HEK293 (cell line): Measurements from ENCODE around the gene ACADVL.

ENCODE experiments used
- KLF10 ChIP-seq: fragments of 450-650 bp; IDR thresholded peaks from 2 replicates; pipeline ENCODE4 v1.5.1; 2018; ENCODE audit warnings: missing biosample characterization, mild to moderate bottlenecking, missing genetic modification characterization
- KLF16 ChIP-seq: fragments of 450-650 bp; formaldehyde crosslinking; IDR thresholded peaks from 2 replicates; pipeline ENCODE4 v1.5.1; 2017; ENCODE audit warnings: missing biosample characterization, missing genetic modification characterization
- ZNF138 ChIP-seq: fragments of 450-650 bp; formaldehyde crosslinking; IDR thresholded peaks from 2 replicates; pipeline ENCODE4 v1.5.1; 2016; ENCODE audit warnings: missing biosample characterization, missing genetic modification characterization, borderline replicate concordance
- ZNF221 ChIP-seq: fragments of 450-650 bp; formaldehyde crosslinking; IDR thresholded peaks from 2 replicates; pipeline ENCODE4 v1.5.1; 2017; ENCODE audit warnings: missing biosample characterization, missing genetic modification characterization, borderline replicate concordance
- ZNF266 ChIP-seq: fragments of 450-650 bp; formaldehyde crosslinking; IDR thresholded peaks from 2 replicates; pipeline ENCODE4 v1.5.1; 2016; ENCODE audit warnings: missing biosample characterization, missing genetic modification characterization, low read depth
- ZNF311 ChIP-seq: fragments of 450-650 bp; formaldehyde crosslinking; IDR thresholded peaks from 2 replicates; pipeline ENCODE4 v1.5.1; 2017; ENCODE audit warnings: missing biosample characterization, missing genetic modification characterization, borderline replicate concordance
- ZNF335 ChIP-seq: fragments of 450-650 bp; formaldehyde crosslinking; conservative IDR thresholded peaks from 2 replicates; pipeline ENCODE4 v1.5.1; 2016; ENCODE audit warnings: missing biosample characterization, missing genetic modification characterization
- ZNF473 ChIP-seq: fragments of 450-650 bp; formaldehyde crosslinking; IDR thresholded peaks from 2 replicates; pipeline ENCODE4 v1.5.1; 2017; ENCODE audit warnings: missing biosample characterization, missing genetic modification characterization
- ZNF529 ChIP-seq: fragments of 450-650 bp; formaldehyde crosslinking; IDR thresholded peaks from 2 replicates; pipeline ENCODE4 v1.5.1; 2017; ENCODE audit warnings: missing genetic modification characterization, missing biosample characterization; ENCODE audit not compliant: insufficient replicate concordance
- ZNF555 ChIP-seq: fragments of 450-650 bp; formaldehyde crosslinking; conservative IDR thresholded peaks from 2 replicates; pipeline ENCODE4 v1.5.1; 2017; ENCODE audit warnings: missing biosample characterization, mild to moderate bottlenecking, missing genetic modification characterization, inconsistent platforms
- ZNF561 ChIP-seq: fragments of 450-650 bp; IDR thresholded peaks from 2 replicates; pipeline ENCODE4 v1.5.1; 2018; ENCODE audit warnings: missing biosample characterization, missing genetic modification characterization, borderline replicate concordance
- ZNF571 ChIP-seq: fragments of 450-650 bp; formaldehyde crosslinking; IDR thresholded peaks from 2 replicates; pipeline ENCODE4 v1.5.0; 2017; ENCODE audit warnings: missing biosample characterization, missing genetic modification characterization
- ZNF596 ChIP-seq: fragments of 450-650 bp; IDR thresholded peaks from 2 replicates; pipeline ENCODE4 v1.5.0; 2018; ENCODE audit warnings: missing biosample characterization, mild to moderate bottlenecking, missing genetic modification characterization, moderate library complexity
- ZNF677 ChIP-seq: fragments of 450-650 bp; IDR thresholded peaks from 2 replicates; pipeline ENCODE4 v1.5.0; 2018; ENCODE audit warnings: missing biosample characterization, mild to moderate bottlenecking, missing genetic modification characterization, moderate library complexity
- ZNF777 ChIP-seq: fragments of 450-650 bp; formaldehyde crosslinking; IDR thresholded peaks from 2 replicates; pipeline ENCODE4 v1.5.1; 2017; ENCODE audit warnings: missing biosample characterization, missing genetic modification characterization, borderline replicate concordance
- ZSCAN30 ChIP-seq: fragments of 450-650 bp; IDR thresholded peaks from 2 replicates; pipeline ENCODE4 v1.5.1; 2018; ENCODE audit warnings: missing biosample characterization, mild to moderate bottlenecking, missing genetic modification characterization, moderate library complexity
- TF ChIP-seq, protein P1 (sequence below): fragments of 450-650 bp; formaldehyde crosslinking; IDR thresholded peaks from 2 replicates; pipeline ENCODE4 v1.5.1; 2016; ENCODE audit warnings: missing biosample characterization, missing genetic modification characterization
- TF ChIP-seq, protein P2 (sequence below): fragments of 450-650 bp; IDR thresholded peaks from 2 replicates; pipeline ENCODE4 v1.5.1; 2018; ENCODE audit warnings: missing biosample characterization, missing genetic modification characterization
- TF ChIP-seq, protein P3 (sequence below): fragments of 450-650 bp; formaldehyde crosslinking; IDR thresholded peaks from 2 replicates; pipeline ENCODE4 v1.5.1; 2016; ENCODE audit warnings: missing biosample characterization, missing genetic modification characterization
- TF ChIP-seq, protein P4 (sequence below): fragments of 450-650 bp; formaldehyde crosslinking; IDR thresholded peaks from 2 replicates; pipeline ENCODE4 v1.5.1; 2017; ENCODE audit warnings: missing biosample characterization, mild to moderate bottlenecking, missing genetic modification characterization, moderate library complexity
- TF ChIP-seq, protein P5 (sequence below): fragments of 450-650 bp; formaldehyde crosslinking; IDR thresholded peaks from 2 replicates; pipeline ENCODE4 v1.5.1; 2016; ENCODE audit warnings: missing biosample characterization, missing genetic modification characterization
- TF ChIP-seq, protein P6 (sequence below): fragments of 450-650 bp; formaldehyde crosslinking; IDR thresholded peaks from 2 replicates; pipeline ENCODE4 v1.5.1; 2017; ENCODE audit warnings: missing biosample characterization, missing genetic modification characterization
- TF ChIP-seq, protein P7 (sequence below): fragments of 450-650 bp; formaldehyde crosslinking; IDR thresholded peaks from 2 replicates; pipeline ENCODE4 v1.5.1; 2016; ENCODE audit warnings: missing biosample characterization, missing genetic modification characterization
- TF ChIP-seq, protein P8 (sequence below): fragments of 450-650 bp; formaldehyde crosslinking; IDR thresholded peaks from 2 replicates; pipeline ENCODE4 v1.5.1; 2016; ENCODE audit warnings: missing biosample characterization, missing genetic modification characterization
- TF ChIP-seq, protein P9 (sequence below): fragments of 450-650 bp; formaldehyde crosslinking; IDR thresholded peaks from 2 replicates; pipeline ENCODE4 v1.5.1; 2016; ENCODE audit warnings: missing biosample characterization, missing genetic modification characterization

ACADVL gene

DNA sequence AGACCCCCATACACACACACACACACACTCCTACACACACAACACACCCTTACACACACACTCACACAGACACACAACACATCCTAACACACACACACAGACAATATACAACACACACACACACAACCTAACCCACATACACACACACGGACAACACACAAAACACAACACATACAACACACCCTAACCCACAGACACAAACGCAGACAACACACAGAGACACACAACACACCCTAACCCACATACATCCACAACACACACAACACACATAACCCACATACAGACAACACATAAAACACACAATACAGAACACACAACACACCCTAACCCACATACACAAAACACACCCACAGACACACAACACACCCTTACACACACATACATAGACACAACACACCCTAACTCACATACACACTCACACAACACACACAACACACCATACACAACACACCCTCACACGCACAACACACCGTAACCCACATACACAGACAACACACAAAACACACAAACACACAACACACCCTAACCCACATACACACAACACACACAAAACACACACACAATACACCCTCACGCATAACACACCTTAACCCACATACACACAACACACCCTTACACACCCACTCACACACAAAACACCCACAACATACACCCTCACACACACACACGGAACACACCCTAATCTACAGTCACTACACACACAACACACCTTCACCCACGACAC is 45.0 kb upstream of the ACADVL start (continued):
- TF ChIP-seq, protein P1, sequence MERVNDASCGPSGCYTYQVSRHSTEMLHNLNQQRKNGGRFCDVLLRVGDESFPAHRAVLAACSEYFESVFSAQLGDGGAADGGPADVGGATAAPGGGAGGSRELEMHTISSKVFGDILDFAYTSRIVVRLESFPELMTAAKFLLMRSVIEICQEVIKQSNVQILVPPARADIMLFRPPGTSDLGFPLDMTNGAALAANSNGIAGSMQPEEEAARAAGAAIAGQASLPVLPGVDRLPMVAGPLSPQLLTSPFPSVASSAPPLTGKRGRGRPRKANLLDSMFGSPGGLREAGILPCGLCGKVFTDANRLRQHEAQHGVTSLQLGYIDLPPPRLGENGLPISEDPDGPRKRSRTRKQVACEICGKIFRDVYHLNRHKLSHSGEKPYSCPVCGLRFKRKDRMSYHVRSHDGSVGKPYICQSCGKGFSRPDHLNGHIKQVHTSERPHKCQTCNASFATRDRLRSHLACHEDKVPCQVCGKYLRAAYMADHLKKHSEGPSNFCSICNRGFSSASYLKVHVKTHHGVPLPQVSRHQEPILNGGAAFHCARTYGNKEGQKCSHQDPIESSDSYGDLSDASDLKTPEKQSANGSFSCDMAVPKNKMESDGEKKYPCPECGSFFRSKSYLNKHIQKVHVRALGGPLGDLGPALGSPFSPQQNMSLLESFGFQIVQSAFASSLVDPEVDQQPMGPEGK (tag by site-specific recombination): 0 out of 2 replicates have a peak, but pooled peaks have one; percentile 28
- TF ChIP-seq ZNF677 (tag by site-specific recombination): no peak
- TF ChIP-seq ZNF561 (tag by site-specific recombination): no peak
- TF ChIP-seq ZNF473 (tag by site-specific recombination): no peak
- TF ChIP-seq KLF10 (tag by site-specific recombination): no peak
- TF ChIP-seq, protein P2, sequence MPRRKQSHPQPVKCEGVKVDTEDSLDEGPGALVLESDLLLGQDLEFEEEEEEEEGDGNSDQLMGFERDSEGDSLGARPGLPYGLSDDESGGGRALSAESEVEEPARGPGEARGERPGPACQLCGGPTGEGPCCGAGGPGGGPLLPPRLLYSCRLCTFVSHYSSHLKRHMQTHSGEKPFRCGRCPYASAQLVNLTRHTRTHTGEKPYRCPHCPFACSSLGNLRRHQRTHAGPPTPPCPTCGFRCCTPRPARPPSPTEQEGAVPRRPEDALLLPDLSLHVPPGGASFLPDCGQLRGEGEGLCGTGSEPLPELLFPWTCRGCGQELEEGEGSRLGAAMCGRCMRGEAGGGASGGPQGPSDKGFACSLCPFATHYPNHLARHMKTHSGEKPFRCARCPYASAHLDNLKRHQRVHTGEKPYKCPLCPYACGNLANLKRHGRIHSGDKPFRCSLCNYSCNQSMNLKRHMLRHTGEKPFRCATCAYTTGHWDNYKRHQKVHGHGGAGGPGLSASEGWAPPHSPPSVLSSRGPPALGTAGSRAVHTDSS (tag by site-specific recombination): no peak
- TF ChIP-seq, protein P3, sequence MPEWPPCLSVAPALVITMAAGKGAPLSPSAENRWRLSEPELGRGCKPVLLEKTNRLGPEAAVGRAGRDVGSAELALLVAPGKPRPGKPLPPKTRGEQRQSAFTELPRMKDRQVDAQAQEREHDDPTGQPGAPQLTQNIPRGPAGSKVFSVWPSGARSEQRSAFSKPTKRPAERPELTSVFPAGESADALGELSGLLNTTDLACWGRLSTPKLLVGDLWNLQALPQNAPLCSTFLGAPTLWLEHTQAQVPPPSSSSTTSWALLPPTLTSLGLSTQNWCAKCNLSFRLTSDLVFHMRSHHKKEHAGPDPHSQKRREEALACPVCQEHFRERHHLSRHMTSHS (tag by site-specific recombination): 0 out of 2 replicates have a peak, but pooled peaks have one; percentile 5
- TF ChIP-seq, protein P4, sequence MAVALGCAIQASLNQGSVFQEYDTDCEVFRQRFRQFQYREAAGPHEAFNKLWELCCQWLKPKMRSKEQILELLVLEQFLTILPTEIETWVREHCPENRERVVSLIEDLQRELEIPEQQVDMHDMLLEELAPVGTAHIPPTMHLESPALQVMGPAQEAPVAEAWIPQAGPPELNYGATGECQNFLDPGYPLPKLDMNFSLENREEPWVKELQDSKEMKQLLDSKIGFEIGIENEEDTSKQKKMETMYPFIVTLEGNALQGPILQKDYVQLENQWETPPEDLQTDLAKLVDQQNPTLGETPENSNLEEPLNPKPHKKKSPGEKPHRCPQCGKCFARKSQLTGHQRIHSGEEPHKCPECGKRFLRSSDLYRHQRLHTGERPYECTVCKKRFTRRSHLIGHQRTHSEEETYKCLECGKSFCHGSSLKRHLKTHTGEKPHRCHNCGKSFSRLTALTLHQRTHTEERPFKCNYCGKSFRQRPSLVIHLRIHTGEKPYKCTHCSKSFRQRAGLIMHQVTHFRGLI (tag by site-specific recombination): no peak
- TF ChIP-seq, protein P5, sequence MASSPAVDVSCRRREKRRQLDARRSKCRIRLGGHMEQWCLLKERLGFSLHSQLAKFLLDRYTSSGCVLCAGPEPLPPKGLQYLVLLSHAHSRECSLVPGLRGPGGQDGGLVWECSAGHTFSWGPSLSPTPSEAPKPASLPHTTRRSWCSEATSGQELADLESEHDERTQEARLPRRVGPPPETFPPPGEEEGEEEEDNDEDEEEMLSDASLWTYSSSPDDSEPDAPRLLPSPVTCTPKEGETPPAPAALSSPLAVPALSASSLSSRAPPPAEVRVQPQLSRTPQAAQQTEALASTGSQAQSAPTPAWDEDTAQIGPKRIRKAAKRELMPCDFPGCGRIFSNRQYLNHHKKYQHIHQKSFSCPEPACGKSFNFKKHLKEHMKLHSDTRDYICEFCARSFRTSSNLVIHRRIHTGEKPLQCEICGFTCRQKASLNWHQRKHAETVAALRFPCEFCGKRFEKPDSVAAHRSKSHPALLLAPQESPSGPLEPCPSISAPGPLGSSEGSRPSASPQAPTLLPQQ (tag by site-specific recombination): no peak
- TF ChIP-seq, protein P6, sequence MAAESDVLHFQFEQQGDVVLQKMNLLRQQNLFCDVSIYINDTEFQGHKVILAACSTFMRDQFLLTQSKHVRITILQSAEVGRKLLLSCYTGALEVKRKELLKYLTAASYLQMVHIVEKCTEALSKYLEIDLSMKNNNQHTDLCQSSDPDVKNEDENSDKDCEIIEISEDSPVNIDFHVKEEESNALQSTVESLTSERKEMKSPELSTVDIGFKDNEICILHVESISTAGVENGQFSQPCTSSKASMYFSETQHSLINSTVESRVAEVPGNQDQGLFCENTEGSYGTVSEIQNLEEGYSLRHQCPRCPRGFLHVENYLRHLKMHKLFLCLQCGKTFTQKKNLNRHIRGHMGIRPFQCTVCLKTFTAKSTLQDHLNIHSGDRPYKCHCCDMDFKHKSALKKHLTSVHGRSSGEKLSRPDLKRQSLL: no peak; the same call in 1 of the 2 replicates
- TF ChIP-seq ZNF138: no peak
- TF ChIP-seq, protein P7, sequence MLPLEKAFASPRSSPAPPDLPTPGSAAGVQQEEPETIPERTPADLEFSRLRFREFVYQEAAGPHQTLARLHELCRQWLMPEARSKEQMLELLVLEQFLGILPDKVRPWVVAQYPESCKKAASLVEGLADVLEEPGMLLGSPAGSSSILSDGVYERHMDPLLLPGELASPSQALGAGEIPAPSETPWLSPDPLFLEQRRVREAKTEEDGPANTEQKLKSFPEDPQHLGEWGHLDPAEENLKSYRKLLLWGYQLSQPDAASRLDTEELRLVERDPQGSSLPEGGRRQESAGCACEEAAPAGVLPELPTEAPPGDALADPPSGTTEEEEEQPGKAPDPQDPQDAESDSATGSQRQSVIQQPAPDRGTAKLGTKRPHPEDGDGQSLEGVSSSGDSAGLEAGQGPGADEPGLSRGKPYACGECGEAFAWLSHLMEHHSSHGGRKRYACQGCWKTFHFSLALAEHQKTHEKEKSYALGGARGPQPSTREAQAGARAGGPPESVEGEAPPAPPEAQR: 0 out of 2 replicates have a peak, but pooled peaks have one; percentile 19
- TF ChIP-seq ZNF571 (tag by site-specific recombination): 0 out of 2 replicates have a peak, but pooled peaks have one; percentile 52
- no peak for TF ChIP-seq ZNF555 (tag by site-specific recombination)
- no peak for TF ChIP-seq KLF16
- TF ChIP-seq, protein P8, sequence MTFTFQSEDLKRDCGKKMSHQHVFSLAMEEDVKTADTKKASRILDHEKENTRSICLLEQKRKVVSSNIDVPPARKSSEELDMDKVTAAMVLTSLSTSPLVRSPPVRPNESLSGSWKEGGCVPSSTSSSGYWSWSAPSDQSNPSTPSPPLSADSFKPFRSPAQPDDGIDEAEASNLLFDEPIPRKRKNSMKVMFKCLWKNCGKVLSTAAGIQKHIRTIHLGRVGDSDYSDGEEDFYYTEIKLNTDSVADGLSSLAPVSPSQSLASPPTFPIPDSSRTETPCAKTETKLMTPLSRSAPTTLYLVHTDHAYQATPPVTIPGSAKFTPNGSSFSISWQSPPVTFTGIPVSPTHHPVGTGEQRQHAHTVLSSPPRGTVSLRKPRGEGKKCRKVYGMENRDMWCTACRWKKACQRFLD (tag by site-specific recombination): peak; percentile 60; the same call in 1 of the 2 replicates
- TF ChIP-seq ZNF335: no peak
- no peak for TF ChIP-seq ZSCAN30 (tag by site-specific recombination)
- TF ChIP-seq ZNF529: no peak
- no peak for TF ChIP-seq ZNF596 (tag by site-specific recombination)
- no peak for TF ChIP-seq ZNF311
- TF ChIP-seq ZNF221 (tag by site-specific recombination): no peak
- no peak for TF ChIP-seq ZNF777 (tag by site-specific recombination)
- 0 out of 2 replicates have a peak, but pooled peaks have one; percentile 4 for TF ChIP-seq ZNF266 (tag by site-specific recombination)
- TF ChIP-seq, protein P9, sequence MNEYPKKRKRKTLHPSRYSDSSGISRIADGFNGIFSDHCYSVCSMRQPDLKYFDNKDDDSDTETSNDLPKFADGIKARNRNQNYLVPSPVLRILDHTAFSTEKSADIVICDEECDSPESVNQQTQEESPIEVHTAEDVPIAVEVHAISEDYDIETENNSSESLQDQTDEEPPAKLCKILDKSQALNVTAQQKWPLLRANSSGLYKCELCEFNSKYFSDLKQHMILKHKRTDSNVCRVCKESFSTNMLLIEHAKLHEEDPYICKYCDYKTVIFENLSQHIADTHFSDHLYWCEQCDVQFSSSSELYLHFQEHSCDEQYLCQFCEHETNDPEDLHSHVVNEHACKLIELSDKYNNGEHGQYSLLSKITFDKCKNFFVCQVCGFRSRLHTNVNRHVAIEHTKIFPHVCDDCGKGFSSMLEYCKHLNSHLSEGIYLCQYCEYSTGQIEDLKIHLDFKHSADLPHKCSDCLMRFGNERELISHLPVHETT (tag by site-specific recombination): no peak
